Panc1 (cell line): ENCODE data around the gene CLSTN3. TPM values are rescaled to one million over a fixed set of nuclear protein-coding genes. Genes with fewer than 3 reads are reported as not detected.

Source experiments
- ATAC-seq: fragments of 200-7000 bp; cut with Tn5 transposase; 2 replicates; pipeline ENCODE4 v1.9.1; 2020; ENCODE audit warnings: mild to moderate bottlenecking, moderate library complexity
- BruUV-seq: library from RNA; stranded (reverse); fragments of 400-500 nt; replicated peaks from 2 replicates; lab custom pipeline; 2021; lab: Mats Ljungman, UMichigan
- CTCF ChIA-PET: fragments of 300-600 bp; sonication (Branson Sonifier 250); formaldehyde crosslinking; loops from one replicate; lab custom pipeline; 2022; ENCODE audit warnings: antibody characterized with exemption; lab: Charles Lee
- POLR2A ChIA-PET: fragments of 300-600 bp; sonication (Branson Sonifier 250); formaldehyde crosslinking; loops from one replicate; lab custom pipeline; 2022; ENCODE audit warnings: antibody characterized with exemption; lab: Charles Lee
- DNase-seq: peaks from one replicate; pipeline ENCODE4 v3.0.0-alpha.2; 2010; ENCODE audit warnings: low read depth, low spot score
- H3K27ac ChIP-seq: 2 replicates; pipeline ENCODE4 v1.5.1; 2011; ENCODE audit warnings: mild to moderate bottlenecking, low read length, inconsistent platforms
- H3K27me3 ChIP-seq: fragments of 200-500 bp; sonication (Bioruptor generic); 2 replicates; pipeline ENCODE4 v1.6.0; 2014; ENCODE audit warnings: low read length, inconsistent platforms; ENCODE audit not compliant: control insufficient read depth, insufficient read depth
- H3K36me3 ChIP-seq: fragments of 200-500 bp; sonication (Bioruptor generic); 2 replicates; pipeline ENCODE4 v1.5.1; 2014; ENCODE audit warnings: inconsistent platforms, mild to moderate bottlenecking, low read length, moderate library complexity; ENCODE audit not compliant: control insufficient read depth, insufficient read depth
- H3K4me1 ChIP-seq: 2 replicates; pipeline ENCODE4 v1.5.1; 2011; ENCODE audit warnings: inconsistent platforms, mild to moderate bottlenecking, low read length, moderate library complexity; ENCODE audit not compliant: control insufficient read depth, insufficient read depth
- H3K4me3 ChIP-seq, 2 experiments: 2 replicates each; pipeline ENCODE4 v1.5.1; 2011 to 2012; ENCODE audit warnings: low read depth in 2 of 2, low read length in 2 of 2, mild to moderate bottlenecking in 2 of 2, inconsistent platforms in 1 of 2, moderate library complexity in 1 of 2
- H3K9me3 ChIP-seq: fragments of 200-500 bp; sonication (Bioruptor generic); 2 replicates; pipeline ENCODE4 v1.5.1; 2014; ENCODE audit warnings: low read depth, mild to moderate bottlenecking, inconsistent platforms, low read length, moderate library complexity; ENCODE audit not compliant: control insufficient read depth, insufficient read depth
- POLR2AphosphoS5 ChIP-seq: IDR thresholded peaks from 2 replicates; pipeline ENCODE4 v1.6.1; 2012; ENCODE audit warnings: mild to moderate bottlenecking, low read depth, low read length, moderate library complexity
- SIN3A ChIP-seq: IDR thresholded peaks from 2 replicates; pipeline ENCODE4 v1.6.1; 2012; ENCODE audit warnings: low read depth, mild to moderate bottlenecking, low read length, moderate library complexity, borderline replicate concordance; ENCODE audit not compliant: insufficient read depth
- TCF7L2 ChIP-seq: IDR thresholded peaks from 2 replicates; pipeline ENCODE4 v1.6.1; 2011; ENCODE audit warnings: mild to moderate bottlenecking, low read depth, low read length, inconsistent platforms
- in situ Hi-C: cut with HindIII; loops from 2 replicates; pipeline ENCODE4 v1.10.0; 2016; ENCODE audit warnings: low sequenced_read_pairs, low pct_unique_long_range_greater_than_20kb
- intact Hi-C: fragments of 100-400 bp; cut with micrococcal nuclease; formaldehyde crosslinking; loops from one replicate; pipeline ENCODE4 v1.10.0; 2022; ENCODE audit not compliant: unreplicated experiment
- total RNA-seq: library from RNA; stranded (reverse); gene quantifications from one replicate; pipeline ENCODE4 v1.2.1, GENCODE V29; 2021; ENCODE audit not compliant: unreplicated experiment
- TF ChIP-seq, protein P1 (sequence below), 2 experiments: IDR thresholded peaks; 2 replicates each; pipeline ENCODE4 v1.6.1; 2011 to 2012; ENCODE audit warnings: low read depth in 2 of 2, control low read depth in 1 of 2, low read length in 1 of 2, mild to moderate bottlenecking in 1 of 2, moderate library complexity in 1 of 2; ENCODE audit not compliant: insufficient read depth in 1 of 2
- TF ChIP-seq, protein P2 (sequence below): fragments of 450-650 bp; IDR thresholded peaks from 2 replicates; pipeline ENCODE4 v1.5.1; 2017; ENCODE audit warnings: mild to moderate bottlenecking

CLSTN3 gene
- total RNA-seq, 1 experiment from 2014 or later = 5.9 TPM

DNA sequence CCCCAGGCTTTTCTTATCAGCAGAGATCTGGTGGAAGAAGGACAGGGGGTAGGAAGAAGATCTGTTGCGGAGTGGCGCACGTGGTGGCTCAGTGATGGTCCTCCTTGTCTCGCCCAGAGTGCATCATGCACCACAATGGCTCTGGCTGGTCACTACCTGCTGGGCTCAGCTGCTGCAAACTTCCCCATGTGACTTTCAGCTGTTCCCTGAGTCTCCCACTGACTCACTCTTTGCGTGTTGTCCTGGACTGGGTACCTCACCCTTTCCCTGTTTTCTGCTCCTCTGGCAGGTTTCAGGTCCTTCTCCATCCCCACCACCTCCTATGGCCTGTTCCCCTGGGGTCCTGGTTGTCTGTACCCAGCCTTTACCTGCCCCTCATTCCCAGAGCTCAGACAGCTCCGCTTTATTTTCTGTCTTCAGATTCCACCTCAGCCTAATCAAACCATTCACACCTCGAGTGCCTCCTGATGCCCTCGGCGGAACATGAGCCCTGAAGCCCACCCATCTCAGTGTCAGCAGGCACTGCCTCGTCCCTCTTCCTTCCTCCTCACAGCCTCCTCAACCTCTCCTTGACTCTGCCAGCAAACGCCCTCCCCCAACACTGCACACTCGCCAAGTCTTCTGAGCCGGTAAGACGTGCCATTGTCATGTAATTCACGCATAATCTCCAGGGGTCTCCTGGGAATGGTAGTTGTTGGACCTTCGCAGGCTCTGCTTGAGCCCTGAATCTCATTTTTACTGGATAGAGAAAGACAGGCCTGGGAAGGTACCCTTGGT lies 39.8 kb upstream of the CLSTN3 start:
- H3K4me3 ChIP-seq = no peak overlapping the region
- BruUV-seq = no TSS peak
- intact Hi-C loops = no loop called here
- in situ Hi-C loops = no loop called here
- no peak for TF ChIP-seq POLR2AphosphoS5
- no peak for TF ChIP-seq TCF7L2
- TF ChIP-seq, protein P1, sequence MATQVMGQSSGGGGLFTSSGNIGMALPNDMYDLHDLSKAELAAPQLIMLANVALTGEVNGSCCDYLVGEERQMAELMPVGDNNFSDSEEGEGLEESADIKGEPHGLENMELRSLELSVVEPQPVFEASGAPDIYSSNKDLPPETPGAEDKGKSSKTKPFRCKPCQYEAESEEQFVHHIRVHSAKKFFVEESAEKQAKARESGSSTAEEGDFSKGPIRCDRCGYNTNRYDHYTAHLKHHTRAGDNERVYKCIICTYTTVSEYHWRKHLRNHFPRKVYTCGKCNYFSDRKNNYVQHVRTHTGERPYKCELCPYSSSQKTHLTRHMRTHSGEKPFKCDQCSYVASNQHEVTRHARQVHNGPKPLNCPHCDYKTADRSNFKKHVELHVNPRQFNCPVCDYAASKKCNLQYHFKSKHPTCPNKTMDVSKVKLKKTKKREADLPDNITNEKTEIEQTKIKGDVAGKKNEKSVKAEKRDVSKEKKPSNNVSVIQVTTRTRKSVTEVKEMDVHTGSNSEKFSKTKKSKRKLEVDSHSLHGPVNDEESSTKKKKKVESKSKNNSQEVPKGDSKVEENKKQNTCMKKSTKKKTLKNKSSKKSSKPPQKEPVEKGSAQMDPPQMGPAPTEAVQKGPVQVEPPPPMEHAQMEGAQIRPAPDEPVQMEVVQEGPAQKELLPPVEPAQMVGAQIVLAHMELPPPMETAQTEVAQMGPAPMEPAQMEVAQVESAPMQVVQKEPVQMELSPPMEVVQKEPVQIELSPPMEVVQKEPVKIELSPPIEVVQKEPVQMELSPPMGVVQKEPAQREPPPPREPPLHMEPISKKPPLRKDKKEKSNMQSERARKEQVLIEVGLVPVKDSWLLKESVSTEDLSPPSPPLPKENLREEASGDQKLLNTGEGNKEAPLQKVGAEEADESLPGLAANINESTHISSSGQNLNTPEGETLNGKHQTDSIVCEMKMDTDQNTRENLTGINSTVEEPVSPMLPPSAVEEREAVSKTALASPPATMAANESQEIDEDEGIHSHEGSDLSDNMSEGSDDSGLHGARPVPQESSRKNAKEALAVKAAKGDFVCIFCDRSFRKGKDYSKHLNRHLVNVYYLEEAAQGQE (IDR thresholded peaks at IDR 0.05; ENCODE audit: insufficient read depth in 1 of 2, low read depth in 2 of 2, low read length in 1 of 2) = no peak
- TF ChIP-seq SIN3A = no peak
- TF ChIP-seq, protein P2, sequence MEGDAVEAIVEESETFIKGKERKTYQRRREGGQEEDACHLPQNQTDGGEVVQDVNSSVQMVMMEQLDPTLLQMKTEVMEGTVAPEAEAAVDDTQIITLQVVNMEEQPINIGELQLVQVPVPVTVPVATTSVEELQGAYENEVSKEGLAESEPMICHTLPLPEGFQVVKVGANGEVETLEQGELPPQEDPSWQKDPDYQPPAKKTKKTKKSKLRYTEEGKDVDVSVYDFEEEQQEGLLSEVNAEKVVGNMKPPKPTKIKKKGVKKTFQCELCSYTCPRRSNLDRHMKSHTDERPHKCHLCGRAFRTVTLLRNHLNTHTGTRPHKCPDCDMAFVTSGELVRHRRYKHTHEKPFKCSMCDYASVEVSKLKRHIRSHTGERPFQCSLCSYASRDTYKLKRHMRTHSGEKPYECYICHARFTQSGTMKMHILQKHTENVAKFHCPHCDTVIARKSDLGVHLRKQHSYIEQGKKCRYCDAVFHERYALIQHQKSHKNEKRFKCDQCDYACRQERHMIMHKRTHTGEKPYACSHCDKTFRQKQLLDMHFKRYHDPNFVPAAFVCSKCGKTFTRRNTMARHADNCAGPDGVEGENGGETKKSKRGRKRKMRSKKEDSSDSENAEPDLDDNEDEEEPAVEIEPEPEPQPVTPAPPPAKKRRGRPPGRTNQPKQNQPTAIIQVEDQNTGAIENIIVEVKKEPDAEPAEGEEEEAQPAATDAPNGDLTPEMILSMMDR = no peak
- no peaks in the 10 kb centered on the region for H3K27me3 ChIP-seq
- no peaks in the 10 kb centered on the region for H3K9me3 ChIP-seq
- H3K27ac ChIP-seq = no peak overlapping the region
- ChIA-PET CTCF (no interaction called here), POLR2A (interaction anchor here (0.6 kb wide), 1 partner anchor 138 kb away, joined by 3 read pairs; no protein-coding TSS in a partner anchor)
- DNase-seq (no peak), ATAC-seq (no peak)
- H3K4me1 ChIP-seq = no peaks in the 10 kb centered on the region
- H3K36me3 ChIP-seq = no peaks in the 10 kb centered on the region

DNA sequence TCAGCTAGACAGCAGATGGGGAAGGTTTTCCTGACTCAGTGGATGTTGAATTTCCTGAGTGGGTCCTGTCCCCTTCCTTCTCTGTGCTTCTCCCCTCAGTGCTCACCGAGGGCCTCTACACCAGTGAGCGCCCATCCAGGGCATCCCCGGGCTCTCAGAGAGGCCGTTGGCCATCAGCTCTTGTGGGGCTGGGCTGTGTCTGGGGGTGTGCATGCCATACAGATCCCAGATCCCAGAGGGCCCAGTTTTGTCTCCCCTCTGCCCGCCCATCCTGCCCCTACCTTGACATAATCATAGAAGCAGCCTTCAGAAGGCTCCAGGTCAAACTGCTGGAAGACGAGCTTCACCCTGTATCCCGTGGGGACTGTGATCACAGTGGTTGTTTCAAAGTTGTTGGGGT lies 39.0 kb upstream of the CLSTN3 start:
- TF ChIP-seq SIN3A (no peak), POLR2AphosphoS5 (no peak), TCF7L2 (no peak)
- TF ChIP-seq, protein P2 = no peak
- TF ChIP-seq, protein P1 (IDR thresholded peaks at IDR 0.05; ENCODE audit: insufficient read depth in 1 of 2, low read depth in 2 of 2, low read length in 1 of 2) = no peak
- ChIA-PET POLR2A (no interaction called here), CTCF (no interaction called here)
- intact Hi-C loops (no loop called here), in situ Hi-C loops (no loop called here)
- Histone ChIP-seq H3K36me3 (no peaks in the 10 kb centered on the region), H3K4me3 (no peak overlapping the region), H3K9me3 (no peaks in the 10 kb centered on the region), H3K27me3 (no peaks in the 10 kb centered on the region), H3K4me1 (no peaks in the 10 kb centered on the region), H3K27ac (no peak overlapping the region)
- DNase-seq (no peak), ATAC-seq (no peak)
- BruUV-seq = no TSS peak
